Measurements from ENCODE around the gene MRPL36. TPM values are rescaled to one million over a fixed set of nuclear protein-coding genes. Genes with fewer than 3 reads are reported as not detected.

Gene MRPL36
- total and polyA plus RNA-seq, 4 donors, result 22.3 to 106 (median 56.3) TPM

DNA sequence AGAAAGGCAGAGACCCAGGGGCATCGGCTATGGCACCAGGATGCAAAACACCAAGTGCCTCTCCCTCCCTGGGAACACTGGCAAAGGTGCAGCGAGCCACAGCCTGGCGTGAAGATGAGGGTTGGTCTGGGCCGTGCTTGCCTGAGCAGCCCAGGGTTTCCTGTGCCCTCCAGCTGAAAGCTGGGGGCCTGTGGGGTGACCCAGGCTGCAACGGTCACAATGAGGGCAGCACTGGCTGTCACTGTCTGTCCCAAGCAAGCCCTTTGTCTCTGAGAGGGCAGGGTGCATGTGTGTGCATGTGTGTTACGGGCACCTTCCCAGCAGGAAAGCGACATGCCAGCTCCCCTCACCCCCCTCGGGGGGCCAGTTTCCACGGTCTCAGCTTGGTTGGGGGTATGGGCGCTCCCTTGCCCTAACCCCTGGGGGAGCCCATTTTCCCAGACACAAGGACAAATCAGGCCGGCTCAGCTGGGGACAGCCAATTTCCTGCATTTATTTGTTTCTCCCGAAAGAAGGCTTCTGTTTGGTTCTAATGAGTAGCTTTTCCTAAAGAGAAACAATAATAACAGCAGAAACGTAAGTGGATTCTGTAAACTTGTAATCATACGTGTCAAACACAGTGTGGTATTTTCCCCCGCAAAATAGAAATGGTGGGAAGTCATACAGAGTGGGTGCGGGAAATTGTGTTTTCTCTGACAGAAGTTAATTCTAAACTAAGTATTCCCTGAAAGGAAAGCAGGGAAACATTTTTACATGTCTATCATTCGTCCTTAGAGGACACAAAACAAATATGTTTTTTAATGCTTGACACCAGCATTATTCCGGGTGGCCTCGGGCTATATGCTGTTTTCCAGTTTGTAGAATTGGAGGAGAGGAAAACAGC lies 21.3 kb downstream of the MRPL36 start:
- DNase-seq (ENCODE audit: low spot score), result no peak
- WGBS, result 74% methylated on average over 19 of the region's 19 CpGs
- Histone ChIP-seq H3K4me3 (ENCODE audit: low read depth in 1 of 3, low read length in 3 of 3) (no peak overlapping the region), H3K27ac (ENCODE audit: low read depth in 1 of 2, low read length in 2 of 2) (no peak overlapping the region), H3K9me3 (ENCODE audit: control insufficient read depth in 4 of 4, low read length in 3 of 4) (no peaks in the 10 kb centered on the region), H3K4me1 (ENCODE audit: control insufficient read depth in 4 of 4, insufficient read depth in 4 of 4, low read length in 3 of 4) (no peaks in the 10 kb centered on the region), H3K9ac (ENCODE audit: low read depth in 1 of 2, low read length in 2 of 2) (no peak overlapping the region), H3K36me3 (ENCODE audit: control insufficient read depth in 4 of 4, insufficient read depth in 3 of 4, low read depth in 1 of 4, low read length in 3 of 4) (no peaks in the 10 kb centered on the region), H3K27me3 (ENCODE audit: control insufficient read depth in 4 of 4, insufficient read depth in 4 of 4, low read length in 3 of 4) (no peaks in the 10 kb centered on the region)
- TF ChIP-seq FOXA2 (IDR thresholded peaks at IDR 0.05), result no peak
- no peak for TF ChIP-seq YY1 (IDR thresholded peaks at IDR 0.05)
- TF ChIP-seq, protein P1, sequence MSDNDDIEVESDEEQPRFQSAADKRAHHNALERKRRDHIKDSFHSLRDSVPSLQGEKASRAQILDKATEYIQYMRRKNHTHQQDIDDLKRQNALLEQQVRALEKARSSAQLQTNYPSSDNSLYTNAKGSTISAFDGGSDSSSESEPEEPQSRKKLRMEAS (IDR thresholded peaks at IDR 0.05), result no peak
- no peak for TF ChIP-seq NR2F2 (IDR thresholded peaks at IDR 0.05)
- TF ChIP-seq GABPA (IDR thresholded peaks at IDR 0.05 in 1 of 2, conservative IDR thresholded peaks at IDR 0.05 in 1 of 2), result no peak

DNA sequence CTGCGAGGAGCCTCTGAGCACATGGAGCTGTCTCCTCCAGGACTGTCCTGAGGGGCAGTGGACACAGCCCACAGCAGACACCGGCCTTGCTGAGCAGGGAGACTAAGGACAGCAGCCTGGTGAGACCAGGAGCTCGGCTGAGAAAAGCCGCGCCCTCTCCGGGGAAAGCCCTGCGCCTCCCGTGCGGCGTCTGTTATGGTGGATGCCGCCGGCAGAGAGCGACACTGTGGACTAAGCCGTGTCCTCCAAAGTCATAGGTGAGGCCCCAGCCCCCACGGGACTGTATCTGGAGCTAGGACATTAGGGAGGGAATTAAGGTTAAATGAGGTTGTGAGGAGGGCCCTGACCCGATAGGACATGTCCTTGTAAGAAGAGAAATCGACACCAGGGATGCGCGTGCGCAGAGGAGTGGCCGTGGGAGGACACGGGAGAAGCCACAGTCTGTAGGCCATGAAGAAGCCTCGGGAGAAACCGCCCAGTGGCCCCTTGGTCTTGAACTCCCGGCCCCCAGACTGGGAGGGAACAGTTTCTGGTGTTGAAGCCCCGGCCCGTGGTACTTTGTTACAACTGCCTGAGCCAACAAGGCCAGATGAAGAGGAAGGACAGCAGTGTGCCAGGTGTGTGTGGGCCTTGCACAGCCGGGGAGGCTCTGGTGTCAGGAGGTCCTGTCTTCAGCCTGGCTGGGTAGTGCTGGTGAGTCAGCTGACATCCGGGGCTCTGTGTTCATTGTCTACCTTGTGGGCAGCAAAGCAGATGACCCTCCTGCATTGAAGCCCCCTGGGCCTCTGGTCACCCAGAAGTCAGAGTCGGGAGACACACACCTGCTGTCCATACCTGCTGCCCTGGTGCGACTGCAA lies 22.1 kb downstream of the MRPL36 start:
- 87% methylated on average over 31 of the region's 31 CpGs for WGBS
- Histone ChIP-seq H3K9me3 (ENCODE audit: control insufficient read depth in 4 of 4, low read length in 3 of 4) (no peaks in the 10 kb centered on the region), H3K9ac (ENCODE audit: low read depth in 1 of 2, low read length in 2 of 2) (no peak overlapping the region), H3K4me3 (ENCODE audit: low read depth in 1 of 3, low read length in 3 of 3) (no peak overlapping the region), H3K27ac (ENCODE audit: low read depth in 1 of 2, low read length in 2 of 2) (no peak overlapping the region), H3K27me3 (ENCODE audit: control insufficient read depth in 4 of 4, insufficient read depth in 4 of 4, low read length in 3 of 4) (peaks cover 0 to 2% (median 0%) of the 10 kb centered on the region in 4 donors), H3K36me3 (ENCODE audit: control insufficient read depth in 4 of 4, insufficient read depth in 3 of 4, low read depth in 1 of 4, low read length in 3 of 4) (no peaks in the 10 kb centered on the region), H3K4me1 (ENCODE audit: control insufficient read depth in 4 of 4, insufficient read depth in 4 of 4, low read length in 3 of 4) (no peaks in the 10 kb centered on the region)
- no peak for DNase-seq (ENCODE audit: low spot score)
- TF ChIP-seq FOXA2 (IDR thresholded peaks at IDR 0.05), result no peak
- TF ChIP-seq, protein P2, sequence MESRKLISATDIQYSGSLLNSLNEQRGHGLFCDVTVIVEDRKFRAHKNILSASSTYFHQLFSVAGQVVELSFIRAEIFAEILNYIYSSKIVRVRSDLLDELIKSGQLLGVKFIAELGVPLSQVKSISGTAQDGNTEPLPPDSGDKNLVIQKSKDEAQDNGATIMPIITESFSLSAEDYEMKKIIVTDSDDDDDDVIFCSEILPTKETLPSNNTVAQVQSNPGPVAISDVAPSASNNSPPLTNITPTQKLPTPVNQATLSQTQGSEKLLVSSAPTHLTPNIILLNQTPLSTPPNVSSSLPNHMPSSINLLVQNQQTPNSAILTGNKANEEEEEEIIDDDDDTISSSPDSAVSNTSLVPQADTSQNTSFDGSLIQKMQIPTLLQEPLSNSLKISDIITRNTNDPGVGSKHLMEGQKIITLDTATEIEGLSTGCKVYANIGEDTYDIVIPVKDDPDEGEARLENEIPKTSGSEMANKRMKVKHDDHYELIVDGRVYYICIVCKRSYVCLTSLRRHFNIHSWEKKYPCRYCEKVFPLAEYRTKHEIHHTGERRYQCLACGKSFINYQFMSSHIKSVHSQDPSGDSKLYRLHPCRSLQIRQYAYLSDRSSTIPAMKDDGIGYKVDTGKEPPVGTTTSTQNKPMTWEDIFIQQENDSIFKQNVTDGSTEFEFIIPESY (IDR thresholded peaks at IDR 0.05), result no peak
- TF ChIP-seq, protein P3, sequence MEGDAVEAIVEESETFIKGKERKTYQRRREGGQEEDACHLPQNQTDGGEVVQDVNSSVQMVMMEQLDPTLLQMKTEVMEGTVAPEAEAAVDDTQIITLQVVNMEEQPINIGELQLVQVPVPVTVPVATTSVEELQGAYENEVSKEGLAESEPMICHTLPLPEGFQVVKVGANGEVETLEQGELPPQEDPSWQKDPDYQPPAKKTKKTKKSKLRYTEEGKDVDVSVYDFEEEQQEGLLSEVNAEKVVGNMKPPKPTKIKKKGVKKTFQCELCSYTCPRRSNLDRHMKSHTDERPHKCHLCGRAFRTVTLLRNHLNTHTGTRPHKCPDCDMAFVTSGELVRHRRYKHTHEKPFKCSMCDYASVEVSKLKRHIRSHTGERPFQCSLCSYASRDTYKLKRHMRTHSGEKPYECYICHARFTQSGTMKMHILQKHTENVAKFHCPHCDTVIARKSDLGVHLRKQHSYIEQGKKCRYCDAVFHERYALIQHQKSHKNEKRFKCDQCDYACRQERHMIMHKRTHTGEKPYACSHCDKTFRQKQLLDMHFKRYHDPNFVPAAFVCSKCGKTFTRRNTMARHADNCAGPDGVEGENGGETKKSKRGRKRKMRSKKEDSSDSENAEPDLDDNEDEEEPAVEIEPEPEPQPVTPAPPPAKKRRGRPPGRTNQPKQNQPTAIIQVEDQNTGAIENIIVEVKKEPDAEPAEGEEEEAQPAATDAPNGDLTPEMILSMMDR (IDR thresholded peaks at IDR 0.05; ENCODE audit: low read depth, low read length, missing input control), result no peak
- TF ChIP-seq YY1 (IDR thresholded peaks at IDR 0.05), result no peak
- TF ChIP-seq, protein P4, sequence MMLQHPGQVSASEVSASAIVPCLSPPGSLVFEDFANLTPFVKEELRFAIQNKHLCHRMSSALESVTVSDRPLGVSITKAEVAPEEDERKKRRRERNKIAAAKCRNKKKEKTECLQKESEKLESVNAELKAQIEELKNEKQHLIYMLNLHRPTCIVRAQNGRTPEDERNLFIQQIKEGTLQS (IDR thresholded peaks at IDR 0.05), result no peak
- no peak for TF ChIP-seq NR2F2 (IDR thresholded peaks at IDR 0.05)

DNA sequence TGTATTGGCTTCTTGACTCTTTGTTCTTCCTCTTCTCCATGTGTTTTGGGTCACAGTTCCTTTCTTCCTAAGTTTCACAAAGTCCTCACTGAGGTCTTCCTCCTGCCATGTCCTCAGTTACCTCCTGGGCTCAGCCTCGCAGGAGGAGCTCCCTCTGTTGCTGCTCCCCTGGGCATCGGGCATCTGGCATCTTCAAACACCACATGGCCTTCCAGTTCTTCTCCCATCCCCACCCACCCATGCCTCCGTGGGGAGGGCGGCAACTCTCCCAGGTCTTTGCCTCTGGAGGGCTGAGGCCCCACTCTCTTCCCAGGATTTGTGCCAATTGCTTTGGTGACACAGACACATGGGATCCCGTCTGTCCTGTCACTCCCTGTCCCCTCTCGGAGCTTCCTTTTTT lies 22.8 kb downstream of the MRPL36 start:
- no peak overlapping the region for H3K4me3 ChIP-seq (ENCODE audit: low read depth in 1 of 3, low read length in 3 of 3)
- H3K9ac ChIP-seq (ENCODE audit: low read depth in 1 of 2, low read length in 2 of 2), result no peak overlapping the region
- DNase-seq (ENCODE audit: low spot score), result no peak
- H3K4me1 ChIP-seq (ENCODE audit: control insufficient read depth in 4 of 4, insufficient read depth in 4 of 4, low read length in 3 of 4), result no peaks in the 10 kb centered on the region
- H3K9me3 ChIP-seq (ENCODE audit: control insufficient read depth in 4 of 4, low read length in 3 of 4), result no peaks in the 10 kb centered on the region
- peaks cover 0 to 2% (median 0%) of the 10 kb centered on the region in 4 donors for H3K27me3 ChIP-seq (ENCODE audit: control insufficient read depth in 4 of 4, insufficient read depth in 4 of 4, low read length in 3 of 4)
- no peak overlapping the region for H3K27ac ChIP-seq (ENCODE audit: low read depth in 1 of 2, low read length in 2 of 2)
- whole genome bisulfite sequencing, result 84% methylated on average over 6 of the region's 6 CpGs
- H3K36me3 ChIP-seq (ENCODE audit: control insufficient read depth in 4 of 4, insufficient read depth in 3 of 4, low read depth in 1 of 4, low read length in 3 of 4), result no peaks in the 10 kb centered on the region
- TF ChIP-seq NR2F2 (IDR thresholded peaks at IDR 0.05), result no peak
- TF ChIP-seq, protein P2 (IDR thresholded peaks at IDR 0.05), result no peak
- TF ChIP-seq TAF1 (conservative IDR thresholded peaks at IDR 0.05), result no peak
- TF ChIP-seq, protein P4 (IDR thresholded peaks at IDR 0.05), result no peak
- no peak for TF ChIP-seq FOXA2 (IDR thresholded peaks at IDR 0.05)
- TF ChIP-seq GABPA (IDR thresholded peaks at IDR 0.05 in 1 of 2, conservative IDR thresholded peaks at IDR 0.05 in 1 of 2), result no peak
- TF ChIP-seq SP1 (IDR thresholded peaks at IDR 0.05), result no peak
- TF ChIP-seq, protein P5, sequence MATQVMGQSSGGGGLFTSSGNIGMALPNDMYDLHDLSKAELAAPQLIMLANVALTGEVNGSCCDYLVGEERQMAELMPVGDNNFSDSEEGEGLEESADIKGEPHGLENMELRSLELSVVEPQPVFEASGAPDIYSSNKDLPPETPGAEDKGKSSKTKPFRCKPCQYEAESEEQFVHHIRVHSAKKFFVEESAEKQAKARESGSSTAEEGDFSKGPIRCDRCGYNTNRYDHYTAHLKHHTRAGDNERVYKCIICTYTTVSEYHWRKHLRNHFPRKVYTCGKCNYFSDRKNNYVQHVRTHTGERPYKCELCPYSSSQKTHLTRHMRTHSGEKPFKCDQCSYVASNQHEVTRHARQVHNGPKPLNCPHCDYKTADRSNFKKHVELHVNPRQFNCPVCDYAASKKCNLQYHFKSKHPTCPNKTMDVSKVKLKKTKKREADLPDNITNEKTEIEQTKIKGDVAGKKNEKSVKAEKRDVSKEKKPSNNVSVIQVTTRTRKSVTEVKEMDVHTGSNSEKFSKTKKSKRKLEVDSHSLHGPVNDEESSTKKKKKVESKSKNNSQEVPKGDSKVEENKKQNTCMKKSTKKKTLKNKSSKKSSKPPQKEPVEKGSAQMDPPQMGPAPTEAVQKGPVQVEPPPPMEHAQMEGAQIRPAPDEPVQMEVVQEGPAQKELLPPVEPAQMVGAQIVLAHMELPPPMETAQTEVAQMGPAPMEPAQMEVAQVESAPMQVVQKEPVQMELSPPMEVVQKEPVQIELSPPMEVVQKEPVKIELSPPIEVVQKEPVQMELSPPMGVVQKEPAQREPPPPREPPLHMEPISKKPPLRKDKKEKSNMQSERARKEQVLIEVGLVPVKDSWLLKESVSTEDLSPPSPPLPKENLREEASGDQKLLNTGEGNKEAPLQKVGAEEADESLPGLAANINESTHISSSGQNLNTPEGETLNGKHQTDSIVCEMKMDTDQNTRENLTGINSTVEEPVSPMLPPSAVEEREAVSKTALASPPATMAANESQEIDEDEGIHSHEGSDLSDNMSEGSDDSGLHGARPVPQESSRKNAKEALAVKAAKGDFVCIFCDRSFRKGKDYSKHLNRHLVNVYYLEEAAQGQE (IDR thresholded peaks at IDR 0.05), result no peak
